ENCODE results near the gene NLGN3.

NLGN3 gene

DNA sequence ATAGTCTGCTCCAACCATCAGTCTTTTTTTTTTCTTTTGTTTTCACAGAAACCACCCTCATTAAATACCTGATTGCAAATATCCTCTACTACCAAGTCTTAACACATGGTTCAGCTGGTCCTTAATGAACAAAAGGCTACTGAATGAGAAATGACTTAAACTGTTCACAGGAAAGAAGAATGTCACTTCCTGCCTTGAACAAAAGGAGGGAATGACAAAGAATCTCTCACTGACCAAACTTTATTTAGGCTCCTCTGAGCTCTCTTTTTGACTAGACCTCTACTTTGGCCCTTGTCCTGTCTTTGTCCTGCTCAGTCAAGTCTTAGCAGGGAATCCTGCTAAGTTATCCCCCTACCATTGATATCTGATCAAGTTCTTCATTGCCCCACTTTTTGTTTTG lies 46.6 kb downstream of the NLGN3 start:
- DNase-seq = no peak
- in situ Hi-C loops (cut with MboI; ENCODE audit: low pct_unique_long_range_greater_than_20kb, low sequenced_read_pairs) = no loop called here

DNA sequence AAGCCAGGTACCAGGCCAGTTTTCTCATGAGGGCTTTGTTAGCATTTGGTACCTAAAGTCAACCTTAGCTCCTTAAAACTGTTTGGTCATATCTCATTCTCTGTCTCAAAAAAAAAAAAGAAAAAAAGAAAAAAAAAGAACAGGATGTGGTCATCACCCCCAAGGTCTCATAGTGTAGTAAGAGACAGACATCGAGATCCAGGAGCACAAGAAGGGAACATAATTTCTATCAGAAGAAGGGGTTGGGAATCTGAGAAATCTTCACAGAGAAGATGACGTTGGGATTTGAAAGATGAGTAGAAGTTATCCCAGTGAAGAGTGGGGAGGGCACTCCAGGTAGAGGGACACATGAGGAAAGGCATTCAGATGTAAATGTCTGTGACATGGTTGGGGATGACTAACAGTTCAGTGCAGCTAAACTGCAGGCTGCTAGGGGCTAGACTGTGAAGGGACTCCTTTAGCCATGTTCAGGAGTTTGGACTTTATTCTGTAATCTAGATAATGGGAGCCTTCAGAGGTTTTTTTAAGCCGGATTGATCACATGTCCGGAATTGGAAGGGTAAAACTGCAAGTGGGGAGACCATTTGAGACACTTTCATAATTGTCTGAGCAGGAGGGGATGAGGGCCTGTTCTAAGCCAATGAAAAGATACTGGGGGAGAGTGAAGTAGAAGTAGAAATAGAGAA lies 51.5 kb downstream of the NLGN3 start:
- in situ Hi-C loops (cut with MboI; ENCODE audit: low pct_unique_long_range_greater_than_20kb, low sequenced_read_pairs) = no loop called here
- DNase-seq = no peak

DNA sequence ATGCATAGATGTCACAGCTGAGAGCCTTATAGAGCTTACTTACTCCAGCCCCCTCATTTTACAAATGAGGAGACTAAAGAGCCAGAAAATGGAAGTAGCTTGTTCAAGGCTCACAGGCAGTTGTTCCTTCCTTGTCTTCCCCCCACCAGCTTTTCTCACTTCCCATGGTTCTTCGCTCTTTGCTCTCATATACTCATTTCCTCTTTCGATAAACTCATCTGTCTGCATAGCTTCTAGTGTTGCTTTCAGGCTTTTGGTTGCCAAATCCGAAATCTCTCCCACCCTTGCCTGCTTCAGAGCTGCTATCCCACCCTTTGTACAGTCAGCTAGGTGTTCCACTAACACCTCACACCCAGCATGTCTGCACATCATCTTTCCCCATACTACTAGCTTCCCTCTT lies 53.4 kb downstream of the NLGN3 start:
- peak; percentile 75 for DNase-seq
- in situ Hi-C loops (cut with MboI; ENCODE audit: low pct_unique_long_range_greater_than_20kb, low sequenced_read_pairs) = no loop called here

DNA sequence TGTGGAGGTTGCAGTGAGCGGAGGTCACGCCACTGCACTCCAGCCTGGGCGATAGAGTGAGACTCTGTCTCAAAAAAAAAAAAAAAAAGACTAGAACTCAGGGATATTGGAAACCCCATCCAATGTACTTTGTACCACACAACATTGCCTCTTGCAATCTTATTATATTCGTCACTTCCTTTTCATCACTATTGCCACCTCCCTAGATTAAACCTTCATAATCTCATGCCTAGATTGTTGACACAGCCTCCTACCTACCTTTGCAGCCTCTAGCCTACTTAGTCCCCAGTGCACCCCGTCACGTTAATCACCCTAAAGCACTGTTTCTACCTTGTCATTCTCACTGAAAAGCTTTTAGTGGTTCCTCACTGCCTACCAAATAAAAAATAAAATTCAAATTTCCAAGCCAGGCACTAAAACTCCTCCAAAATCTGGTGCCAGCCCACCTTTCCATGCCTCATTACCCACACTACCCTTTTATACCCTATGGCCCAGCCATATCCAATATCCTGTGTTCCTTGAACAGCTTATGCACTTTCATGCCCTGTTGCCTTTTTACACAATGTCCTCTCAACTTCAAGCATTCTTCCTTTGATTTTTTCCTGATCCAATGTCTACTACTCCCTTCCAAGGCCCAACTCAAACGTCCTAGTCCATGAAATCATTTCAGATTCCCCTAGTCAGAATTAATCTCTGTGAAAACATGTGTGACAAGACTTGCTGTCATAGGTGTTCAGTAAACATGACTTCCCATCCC lies 54.8 kb downstream of the NLGN3 start:
- in situ Hi-C loops (cut with MboI; ENCODE audit: low pct_unique_long_range_greater_than_20kb, low sequenced_read_pairs) = no loop called here

DNA sequence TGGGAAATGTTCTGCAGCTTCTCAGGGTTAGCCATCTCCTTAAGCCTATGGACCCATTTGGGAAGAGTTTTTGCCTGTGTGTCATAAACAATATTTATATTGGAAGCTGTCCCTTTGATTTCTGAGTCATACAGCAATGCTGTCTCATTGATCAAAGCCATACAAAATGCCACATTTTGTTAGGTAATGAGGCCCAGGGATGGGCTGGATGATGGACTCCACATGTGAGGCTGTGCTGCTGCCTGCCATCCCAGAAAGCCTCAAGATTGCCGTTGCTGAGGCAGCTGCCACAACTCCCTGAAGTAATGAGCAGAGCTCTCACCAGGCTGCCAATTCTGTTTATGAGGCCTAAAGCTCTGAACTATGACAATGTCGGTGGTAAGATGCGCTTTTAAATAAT lies 66.2 kb downstream of the NLGN3 start:
- in situ Hi-C loops (cut with MboI; ENCODE audit: low pct_unique_long_range_greater_than_20kb, low sequenced_read_pairs) = no loop called here
- DNase-seq = no peak

More for the DNA sequence above, 54.8 kb downstream of the NLGN3 start:
- DNase-seq = no peak

DNA sequence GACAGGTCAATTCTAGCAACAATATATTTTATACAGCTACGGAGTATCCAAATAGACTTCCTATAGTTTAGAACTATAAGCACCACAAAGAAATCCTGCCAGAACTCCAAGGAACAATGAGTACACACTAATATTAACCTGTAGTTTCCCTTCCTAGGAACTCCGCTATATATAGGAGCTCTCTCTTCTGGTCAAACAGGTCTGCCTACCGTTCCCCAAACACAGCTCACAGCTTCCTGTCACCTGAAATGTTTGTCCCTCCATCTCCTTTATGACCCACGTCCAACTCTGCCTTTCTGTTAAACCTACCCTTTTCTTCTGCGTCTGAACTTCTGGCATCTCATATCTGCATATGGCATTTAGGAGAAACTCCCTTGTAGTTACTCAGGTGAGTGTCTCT lies 67.9 kb downstream of the NLGN3 start:
- DNase-seq = no peak
- in situ Hi-C loops (cut with MboI; ENCODE audit: low pct_unique_long_range_greater_than_20kb, low sequenced_read_pairs) = no loop called here

DNA sequence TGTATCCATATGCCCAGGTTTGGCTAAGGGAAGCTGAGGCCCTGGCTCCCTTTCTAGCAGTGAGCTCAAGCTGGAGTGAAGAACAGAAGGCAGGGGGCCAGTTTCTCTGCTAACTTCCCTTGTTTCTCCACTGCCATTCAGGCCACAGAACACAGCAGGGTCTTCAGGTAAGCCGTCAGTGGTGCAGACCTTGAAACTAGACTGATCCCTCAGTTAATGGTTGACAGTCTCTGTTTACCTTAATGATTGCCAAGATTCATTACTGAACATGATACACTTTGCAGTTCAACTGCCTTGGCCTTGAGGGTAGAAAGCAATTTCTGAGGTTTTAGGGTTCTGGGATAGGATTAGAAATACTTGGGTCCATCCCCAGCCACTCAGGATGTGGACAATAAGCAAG lies 69.5 kb downstream of the NLGN3 start:
- in situ Hi-C loops (cut with MboI; ENCODE audit: low pct_unique_long_range_greater_than_20kb, low sequenced_read_pairs) = no loop called here

DNA sequence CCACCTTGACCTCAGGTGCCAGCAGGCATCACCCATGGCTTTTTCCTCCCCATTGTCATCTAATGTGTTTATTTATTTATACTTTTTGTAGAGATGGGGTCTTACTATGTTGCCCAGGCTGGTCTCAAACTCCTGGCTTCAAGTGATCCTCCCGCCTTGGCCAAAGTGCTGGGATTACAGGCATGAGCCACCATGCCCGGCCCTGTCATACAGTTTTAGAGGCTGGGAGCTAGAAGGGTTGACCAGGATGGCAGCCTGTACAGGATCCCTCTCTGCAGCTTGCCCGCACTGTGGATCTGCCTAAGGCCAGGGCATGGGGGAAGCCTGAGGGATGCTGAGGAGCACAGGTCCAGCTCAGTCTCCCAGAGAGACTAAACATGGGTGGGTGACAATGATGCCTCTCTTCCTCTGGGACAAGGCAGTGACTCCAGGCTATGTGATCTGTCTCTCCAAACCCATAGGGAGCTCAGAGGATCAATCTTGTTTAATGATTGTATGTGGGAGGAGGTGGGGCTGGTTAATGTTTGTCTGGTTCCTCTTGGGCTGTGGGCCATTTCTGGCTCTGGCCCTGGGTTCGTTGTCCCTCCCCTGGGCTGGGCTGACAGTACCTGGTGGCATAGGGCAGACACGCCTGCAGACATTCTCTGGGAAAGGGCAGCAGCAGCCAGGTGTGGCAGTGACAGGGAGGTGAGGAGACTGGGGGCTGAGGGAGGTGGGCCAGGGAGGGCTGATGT lies 70.1 kb downstream of the NLGN3 start:
- DNase-seq = no peak
- in situ Hi-C loops (cut with MboI; ENCODE audit: low pct_unique_long_range_greater_than_20kb, low sequenced_read_pairs) = no loop called here

More for the DNA sequence above, 69.5 kb downstream of the NLGN3 start:
- no peak for DNase-seq

DNA sequence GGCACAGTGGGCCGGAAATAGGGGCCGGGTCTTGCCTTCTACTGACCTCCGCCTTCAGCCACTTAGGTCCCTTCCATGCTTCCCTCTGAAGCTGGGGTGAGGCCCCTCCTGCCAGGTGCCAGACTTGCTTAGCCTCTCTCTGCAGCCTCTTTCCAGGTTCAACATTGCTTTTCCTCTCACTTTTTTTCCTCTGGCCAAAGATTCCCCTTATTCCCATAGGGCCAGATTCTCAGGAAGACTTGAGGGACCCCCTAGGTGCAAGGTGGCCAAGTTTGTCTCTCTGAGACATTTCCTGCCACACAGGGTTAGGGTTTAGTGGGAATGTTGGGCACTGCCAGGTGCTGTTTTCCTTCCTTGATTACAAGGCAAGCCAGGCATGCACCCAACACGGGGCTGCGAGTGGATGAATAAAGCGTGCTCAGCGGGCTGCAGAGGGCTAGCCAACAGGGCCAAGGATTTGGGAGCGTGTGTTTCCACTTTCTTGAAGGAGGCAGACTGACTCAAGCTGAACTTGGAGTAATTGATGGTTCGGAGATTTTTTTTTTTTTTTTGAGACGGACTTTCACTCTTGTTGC lies 70.8 kb downstream of the NLGN3 start:
- no peak for DNase-seq
- in situ Hi-C loops (cut with MboI; ENCODE audit: low pct_unique_long_range_greater_than_20kb, low sequenced_read_pairs) = no loop called here

DNA sequence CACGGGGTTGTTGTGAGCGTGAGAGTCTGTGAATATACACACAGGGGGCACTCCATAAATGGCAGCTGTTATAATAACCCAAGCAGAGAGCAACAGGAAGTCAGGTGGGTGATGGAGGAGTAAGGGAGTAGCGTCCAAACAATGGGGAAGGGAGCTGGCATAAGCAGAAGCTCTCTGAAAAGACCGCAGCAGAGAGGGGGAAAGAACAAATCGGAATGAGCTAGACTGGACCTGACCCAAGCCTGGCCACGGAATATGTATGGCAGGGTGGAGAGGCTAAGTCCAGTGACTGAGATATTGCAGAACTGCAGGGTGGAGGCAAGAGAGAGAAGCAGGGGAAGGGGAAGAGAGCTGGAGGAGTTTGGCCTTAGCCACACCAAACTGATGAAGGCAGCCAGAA lies 71.8 kb downstream of the NLGN3 start:
- peak; percentile 38 for DNase-seq
- in situ Hi-C loops (cut with MboI; ENCODE audit: low pct_unique_long_range_greater_than_20kb, low sequenced_read_pairs) = no loop called here

DNA sequence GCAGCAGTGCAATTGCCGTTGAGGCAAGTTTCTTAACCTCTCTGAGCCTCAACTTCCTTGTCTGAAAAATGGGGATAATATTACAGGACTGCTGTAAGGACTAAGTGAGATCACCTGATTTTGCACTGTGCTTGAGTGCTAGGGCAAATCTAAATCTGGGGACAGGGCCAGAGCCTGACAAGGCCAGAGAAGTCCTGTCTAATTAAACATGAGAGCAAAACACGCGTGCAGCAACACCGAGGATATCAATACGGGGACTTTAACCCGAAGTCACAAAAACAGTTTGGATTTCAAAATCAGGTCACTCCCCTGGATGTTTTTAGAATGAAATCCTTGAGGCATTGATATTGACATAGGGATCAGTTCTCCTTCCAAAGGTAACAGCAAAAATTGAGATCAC lies 72.7 kb downstream of the NLGN3 start:
- no peak for DNase-seq
- in situ Hi-C loops (cut with MboI; ENCODE audit: low pct_unique_long_range_greater_than_20kb, low sequenced_read_pairs) = no loop called here

Measured in KBM-7 (cell line).